WERI-Rb-1 (cell line): ENCODE data around the gene SLC22A23.

Experiments used
- DNase-seq: peaks from one replicate; pipeline ENCODE4 v3.0.0-alpha.2; 2020
- H3K27ac ChIP-seq: fragments of 250-450 bp; sonication (Bioruptor Pico); 2 replicates; pipeline ENCODE4 v1.5.1; 2020; ENCODE audit warnings: mild to moderate bottlenecking, moderate library complexity
- H3K27me3 ChIP-seq: fragments of 250-450 bp; sonication (Bioruptor Pico); 2 replicates; pipeline ENCODE4 v1.5.1; 2021; ENCODE audit warnings: mild to moderate bottlenecking, low read depth, moderate library complexity; ENCODE audit not compliant: insufficient read depth, severe bottlenecking
- H3K36me3 ChIP-seq: fragments of 250-450 bp; sonication (Bioruptor Pico); 2 replicates; pipeline ENCODE4 v1.5.1; 2020; ENCODE audit warnings: mild to moderate bottlenecking, moderate library complexity
- H3K4me3 ChIP-seq: 2 replicates; pipeline ENCODE4 v1.5.1; 2011; ENCODE audit warnings: low read depth, mild to moderate bottlenecking, control low read depth, low read length
- H3K9me3 ChIP-seq: fragments of 250-450 bp; sonication (Bioruptor Pico); 2 replicates; pipeline ENCODE4 v1.5.1; 2021; ENCODE audit warnings: mild to moderate bottlenecking, moderate library complexity; ENCODE audit not compliant: severe bottlenecking
- TF ChIP-seq, protein P1 (sequence below): IDR thresholded peaks from 2 replicates; pipeline ENCODE4 v1.5.1; 2011; ENCODE audit warnings: low read depth, mild to moderate bottlenecking, control low read depth, inconsistent platforms, low read length

SLC22A23 gene

DNA sequence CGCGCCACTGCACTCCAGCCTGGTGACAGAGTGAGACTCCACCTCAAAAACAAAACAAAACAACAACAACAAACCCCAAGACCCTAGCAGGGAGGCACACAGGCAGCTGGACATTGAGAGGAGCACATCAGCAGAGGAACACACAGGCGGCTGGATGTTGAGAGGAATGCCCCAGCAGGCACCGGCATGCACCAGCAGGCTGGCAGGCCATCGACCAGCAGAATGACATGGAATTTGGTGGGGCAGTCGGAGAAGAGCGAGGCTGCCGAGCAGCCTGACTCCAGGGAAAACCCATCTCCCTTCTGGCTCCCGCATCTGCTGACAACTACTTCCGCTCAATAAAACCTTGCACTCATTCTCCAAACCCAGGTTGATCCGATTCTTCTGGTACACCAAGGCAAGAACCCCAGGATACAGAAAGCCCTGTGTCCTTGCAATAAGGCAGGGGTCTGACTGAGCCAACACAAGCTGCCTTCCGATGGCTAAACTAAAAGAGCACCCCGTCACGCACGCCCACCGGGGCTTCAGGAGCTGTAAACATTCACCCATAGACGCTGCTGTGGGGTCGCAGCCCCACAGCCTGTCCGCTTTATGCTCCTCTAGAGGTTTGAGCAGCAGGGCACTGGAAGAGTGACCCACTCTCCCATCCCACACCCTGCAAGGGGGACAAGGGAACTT is 60.2 kb downstream of the SLC22A23 start:
- TF ChIP-seq, protein P1, sequence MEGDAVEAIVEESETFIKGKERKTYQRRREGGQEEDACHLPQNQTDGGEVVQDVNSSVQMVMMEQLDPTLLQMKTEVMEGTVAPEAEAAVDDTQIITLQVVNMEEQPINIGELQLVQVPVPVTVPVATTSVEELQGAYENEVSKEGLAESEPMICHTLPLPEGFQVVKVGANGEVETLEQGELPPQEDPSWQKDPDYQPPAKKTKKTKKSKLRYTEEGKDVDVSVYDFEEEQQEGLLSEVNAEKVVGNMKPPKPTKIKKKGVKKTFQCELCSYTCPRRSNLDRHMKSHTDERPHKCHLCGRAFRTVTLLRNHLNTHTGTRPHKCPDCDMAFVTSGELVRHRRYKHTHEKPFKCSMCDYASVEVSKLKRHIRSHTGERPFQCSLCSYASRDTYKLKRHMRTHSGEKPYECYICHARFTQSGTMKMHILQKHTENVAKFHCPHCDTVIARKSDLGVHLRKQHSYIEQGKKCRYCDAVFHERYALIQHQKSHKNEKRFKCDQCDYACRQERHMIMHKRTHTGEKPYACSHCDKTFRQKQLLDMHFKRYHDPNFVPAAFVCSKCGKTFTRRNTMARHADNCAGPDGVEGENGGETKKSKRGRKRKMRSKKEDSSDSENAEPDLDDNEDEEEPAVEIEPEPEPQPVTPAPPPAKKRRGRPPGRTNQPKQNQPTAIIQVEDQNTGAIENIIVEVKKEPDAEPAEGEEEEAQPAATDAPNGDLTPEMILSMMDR, result no peak
- Histone ChIP-seq H3K9me3 (no peaks in the 10 kb centered on the region), H3K27ac (no peak overlapping the region), H3K27me3 (no peaks in the 10 kb centered on the region), H3K36me3 (peaks cover 7% of the 10 kb centered on the region), H3K4me3 (no peak overlapping the region)
- no peak for DNase-seq

DNA sequence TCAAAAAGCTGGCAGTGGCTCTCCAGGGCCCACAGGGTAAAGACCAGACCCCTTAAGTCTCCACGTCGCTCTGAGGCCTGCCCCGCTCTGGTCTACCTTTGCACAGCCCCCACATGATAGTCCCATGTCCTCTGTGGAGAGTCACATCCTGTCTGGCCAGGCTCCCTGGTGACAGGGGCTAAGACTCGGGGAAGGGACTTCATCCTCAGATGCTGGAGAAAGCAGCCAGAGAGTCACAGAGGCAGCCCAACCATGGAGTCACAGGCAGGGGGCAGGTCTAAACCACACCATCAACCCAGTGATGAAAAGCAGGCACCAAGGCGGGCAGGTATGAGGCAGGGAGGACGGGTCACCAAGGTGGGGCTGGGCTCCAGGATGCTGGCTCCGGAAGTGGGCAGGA is 62.2 kb downstream of the SLC22A23 start:
- H3K4me3 ChIP-seq, result no peak overlapping the region
- no peak overlapping the region for H3K27ac ChIP-seq
- TF ChIP-seq, protein P1, result no peak

DNA sequence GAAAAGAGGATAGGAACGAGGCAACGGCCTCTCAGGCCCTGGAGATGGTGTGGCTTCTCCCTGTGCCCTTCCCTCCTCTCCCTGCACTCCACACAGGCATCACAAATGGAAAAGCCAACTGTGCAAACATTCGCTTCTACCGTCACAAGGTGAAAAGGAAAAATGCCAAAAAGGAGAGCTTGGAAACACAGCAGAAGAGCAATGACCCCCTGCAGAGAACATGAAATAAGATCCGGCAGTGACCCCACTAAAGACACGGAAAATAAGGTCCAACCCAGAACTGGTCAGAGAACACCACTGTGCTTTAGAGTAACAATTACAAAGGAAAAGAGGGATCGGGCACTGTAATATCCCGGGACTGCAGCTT is 63.0 kb downstream of the SLC22A23 start:
- TF ChIP-seq, protein P1, result no peak
- no peak overlapping the region for H3K27ac ChIP-seq
- no peak for DNase-seq
- H3K4me3 ChIP-seq, result no peak overlapping the region
- no peaks in the 10 kb centered on the region for H3K9me3 ChIP-seq
- H3K27me3 ChIP-seq, result no peaks in the 10 kb centered on the region
- H3K36me3 ChIP-seq, result peaks cover 3% of the 10 kb centered on the region; the same call in 1 of the 2 replicates

More for the DNA sequence above, 62.2 kb downstream of the SLC22A23 start:
- no peak for DNase-seq
- Histone ChIP-seq H3K36me3 (peaks cover 3% of the 10 kb centered on the region; the same call in 1 of the 2 replicates), H3K27me3 (no peaks in the 10 kb centered on the region), H3K9me3 (no peaks in the 10 kb centered on the region)

DNA sequence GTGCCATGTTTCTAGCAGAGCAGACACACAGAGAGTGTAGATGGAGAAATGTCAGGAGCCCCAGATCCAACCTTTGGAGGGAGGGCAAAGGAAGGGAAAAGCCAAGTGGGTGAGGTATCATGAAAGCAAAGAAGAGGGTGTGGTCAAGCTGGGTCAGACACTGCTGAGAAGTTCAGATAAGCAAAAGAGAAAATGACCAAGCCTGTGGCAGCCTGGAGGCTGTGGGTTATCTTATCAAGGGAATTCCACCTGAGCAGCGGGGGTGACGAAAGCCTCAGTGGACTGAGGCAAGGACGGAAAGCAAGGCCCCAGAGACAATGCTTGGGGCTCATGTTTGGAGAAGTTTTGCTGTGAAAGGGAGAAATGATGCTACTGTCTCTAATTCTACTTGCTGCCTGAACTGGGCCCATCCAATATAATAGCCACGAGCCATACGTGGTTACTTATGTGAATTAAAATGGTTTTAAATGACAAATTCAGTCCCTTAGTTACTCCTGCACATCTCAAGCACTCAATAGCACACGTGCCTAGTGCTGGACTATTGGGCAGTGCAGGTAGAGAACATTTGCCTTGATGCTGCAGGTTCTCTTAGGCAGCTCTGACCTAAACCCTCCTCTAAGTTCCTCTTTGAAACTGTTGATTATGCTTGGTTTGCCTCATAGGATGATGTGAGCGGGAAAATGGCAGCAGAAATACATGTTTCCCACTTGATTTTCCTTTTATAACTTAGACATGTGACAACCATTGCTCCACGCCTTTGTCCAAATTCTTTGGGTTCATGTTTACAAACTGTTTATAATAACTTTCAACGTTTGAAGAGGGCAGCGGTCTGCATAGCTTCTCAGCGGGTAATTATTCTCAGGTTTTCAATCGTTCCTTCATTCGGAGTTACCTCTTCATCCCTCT is 63.7 kb downstream of the SLC22A23 start:
- no peaks in the 10 kb centered on the region for H3K9me3 ChIP-seq
- H3K27ac ChIP-seq, result no peak overlapping the region
- no peak overlapping the region for H3K4me3 ChIP-seq
- TF ChIP-seq, protein P1, result no peak
- H3K36me3 ChIP-seq, result no peaks in the 10 kb centered on the region; the same call in 1 of the 2 replicates
- no peak for DNase-seq
- H3K27me3 ChIP-seq, result no peaks in the 10 kb centered on the region

DNA sequence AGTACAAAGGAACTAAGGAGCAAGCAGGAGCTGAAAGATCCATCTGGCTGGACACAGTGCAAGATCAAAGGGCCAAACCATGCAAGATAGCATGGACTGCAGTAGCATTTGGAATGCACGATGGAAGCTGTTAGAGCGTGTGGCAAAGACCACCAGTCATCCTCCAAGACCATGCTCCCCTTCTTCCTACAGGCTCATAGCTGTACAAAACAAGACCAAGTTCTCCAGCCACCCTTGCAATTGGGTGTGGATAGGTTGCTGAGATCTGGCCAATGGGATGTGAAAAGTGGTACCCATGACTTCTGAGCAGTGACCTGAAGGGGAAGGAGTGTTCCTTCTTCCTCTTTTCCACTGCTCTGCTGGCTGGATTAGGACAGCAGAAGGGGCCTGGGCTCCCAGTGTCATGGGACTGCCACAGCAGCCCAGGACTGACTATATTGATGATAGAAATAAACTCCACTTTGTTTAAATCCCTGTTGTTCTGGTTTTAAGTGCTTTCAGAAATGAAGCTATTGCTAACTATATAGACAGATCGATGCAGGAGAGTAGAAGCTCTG is 64.9 kb downstream of the SLC22A23 start:
- Histone ChIP-seq H3K9me3 (no peaks in the 10 kb centered on the region), H3K27ac (no peak overlapping the region), H3K4me3 (no peak overlapping the region), H3K27me3 (no peaks in the 10 kb centered on the region), H3K36me3 (no peaks in the 10 kb centered on the region; the same call in 1 of the 2 replicates)
- TF ChIP-seq, protein P1, result no peak
- no peak for DNase-seq
